ENCODE data around the gene PECR. TPM values are rescaled to one million over a fixed set of nuclear protein-coding genes. Genes with fewer than 3 reads are reported as not detected.

PECR gene
- total and polyA plus RNA-seq, 2 donors (not counting 1 experiment from before 2014, with no cell fraction given), result 9.5 to 16.5 TPM

DNA sequence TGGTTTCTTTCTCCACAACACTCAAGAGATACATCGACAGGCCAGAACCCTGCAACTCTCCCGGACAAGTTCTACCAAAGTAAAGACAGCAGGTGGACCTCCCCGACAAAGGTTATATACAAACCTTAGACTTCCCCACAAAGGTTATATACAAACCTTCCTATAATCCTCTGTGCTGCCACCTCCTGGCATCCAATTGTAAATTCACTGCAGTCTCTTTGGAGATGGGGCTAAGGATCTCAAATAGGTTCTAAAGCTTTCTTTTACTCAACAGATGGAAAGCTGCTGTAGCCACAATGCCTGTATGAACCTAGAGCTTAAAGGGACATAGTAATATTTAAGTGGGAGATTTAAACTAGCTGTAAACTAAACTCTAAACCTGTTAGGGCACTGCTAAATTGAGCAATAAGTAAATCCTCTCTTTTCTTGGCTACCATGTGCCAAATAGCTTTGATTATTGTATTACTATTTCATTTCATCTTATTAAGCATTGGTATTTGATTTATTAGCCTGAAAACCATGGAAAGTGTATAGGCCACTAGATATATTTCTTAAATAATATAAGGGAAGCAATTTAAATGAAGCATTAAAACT lies 58.5 kb downstream of the PECR start:
- H3K27ac Mint-ChIP-seq, result no peak overlapping the region
- TF ChIP-seq, protein P1, sequence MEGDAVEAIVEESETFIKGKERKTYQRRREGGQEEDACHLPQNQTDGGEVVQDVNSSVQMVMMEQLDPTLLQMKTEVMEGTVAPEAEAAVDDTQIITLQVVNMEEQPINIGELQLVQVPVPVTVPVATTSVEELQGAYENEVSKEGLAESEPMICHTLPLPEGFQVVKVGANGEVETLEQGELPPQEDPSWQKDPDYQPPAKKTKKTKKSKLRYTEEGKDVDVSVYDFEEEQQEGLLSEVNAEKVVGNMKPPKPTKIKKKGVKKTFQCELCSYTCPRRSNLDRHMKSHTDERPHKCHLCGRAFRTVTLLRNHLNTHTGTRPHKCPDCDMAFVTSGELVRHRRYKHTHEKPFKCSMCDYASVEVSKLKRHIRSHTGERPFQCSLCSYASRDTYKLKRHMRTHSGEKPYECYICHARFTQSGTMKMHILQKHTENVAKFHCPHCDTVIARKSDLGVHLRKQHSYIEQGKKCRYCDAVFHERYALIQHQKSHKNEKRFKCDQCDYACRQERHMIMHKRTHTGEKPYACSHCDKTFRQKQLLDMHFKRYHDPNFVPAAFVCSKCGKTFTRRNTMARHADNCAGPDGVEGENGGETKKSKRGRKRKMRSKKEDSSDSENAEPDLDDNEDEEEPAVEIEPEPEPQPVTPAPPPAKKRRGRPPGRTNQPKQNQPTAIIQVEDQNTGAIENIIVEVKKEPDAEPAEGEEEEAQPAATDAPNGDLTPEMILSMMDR (IDR thresholded peaks at IDR 0.05), result peak; percentile 75
- no peak for TF ChIP-seq EZH2 (IDR thresholded peaks at IDR 0.05; ENCODE audit: borderline replicate concordance, insufficient read depth, low read depth, low read length, poor library complexity, severe bottlenecking)
- POLR2A ChIA-PET, result no interaction called here
- H3K27me3 Mint-ChIP-seq, result no peaks in the 10 kb centered on the region
- Histone ChIP-seq H3K4me2 (replicated peaks; ENCODE audit: low read depth, low read length, poor library complexity, severe bottlenecking) (no peak overlapping the region), H3K9ac (ENCODE audit: low read length) (no peak overlapping the region), H3K9me3 (ENCODE audit: control extremely low read depth in 1 of 3, control insufficient read depth in 2 of 3, insufficient read depth in 1 of 3, low read length in 2 of 3) (no peaks in the 10 kb centered on the region), H3K36me3 (replicated peaks in 1 of 2; ENCODE audit: control extremely low read depth in 1 of 2, control insufficient read depth in 1 of 2, extremely low read depth in 1 of 2, insufficient read depth in 2 of 2, low read length in 1 of 2) (no peaks in the 10 kb centered on the region), H4K20me1 (ENCODE audit: control insufficient read depth, insufficient read depth, low read length, poor library complexity, severe bottlenecking) (no peaks in the 10 kb centered on the region), H2AFZ (ENCODE audit: insufficient read depth, low read depth, low read length, poor library complexity, severe bottlenecking) (no peak overlapping the region), H3K27me3 (replicated peaks in 1 of 4; ENCODE audit: control extremely low read depth in 1 of 4, control insufficient read depth in 3 of 4, insufficient read depth in 4 of 4, low read length in 3 of 4) (no peaks in the 10 kb centered on the region), H3K27ac (ENCODE audit: low read length in 2 of 2) (no peak overlapping the region), H3K4me1 (ENCODE audit: control insufficient read depth in 2 of 2, insufficient read depth in 2 of 2, low read length in 2 of 2) (no peaks in the 10 kb centered on the region), H3K79me2 (ENCODE audit: control insufficient read depth, insufficient read depth, low read length) (no peaks in the 10 kb centered on the region), H3K4me3 (ENCODE audit: control extremely low read depth in 1 of 5, extremely low read depth in 1 of 5, insufficient read depth in 1 of 5, low read depth in 2 of 5, low read length in 4 of 5) (no peak overlapping the region)
- ATAC-seq (ENCODE audit: low read depth), result peak; percentile 64
- WGBS (ENCODE audit: insufficient coverage), result 16% methylated on average over 3 of the region's 3 CpGs
- intact Hi-C loops (cut with micrococcal nuclease), result loop anchor here (1.0 kb wide), 1 partner anchor 73 kb away; no protein-coding TSS in a partner anchor
- DNase-seq, result peak; percentile 56
- no peaks in the 10 kb centered on the region for H3K4me1 Mint-ChIP-seq
- no peak overlapping the region for H3K4me3 Mint-ChIP-seq
- H3K9me3 Mint-ChIP-seq (ENCODE audit: insufficient read depth), result peaks cover 3% of the 10 kb centered on the region
- CTCF ChIA-PET, result interaction anchor here (0.7 to 6.6 kb wide), 17 partner anchors 10 to 91 kb away, joined by 3 to 53 read pairs (median 4); partner anchors contain the start of genes PECR and TMEM169

GRCh38 chr2:216021768-216022565 lies 59.6 kb downstream of the PECR start:
- CTCF ChIA-PET, result interaction anchor here (0.6 to 6.6 kb wide), 10 partner anchors 8 to 645 kb away, joined by 3 to 53 read pairs (median 6); partner anchors contain the start of gene MREG
- Histone ChIP-seq H3K27ac (ENCODE audit: low read length in 2 of 2) (no peak overlapping the region), H3K27me3 (replicated peaks in 1 of 4; ENCODE audit: control extremely low read depth in 1 of 4, control insufficient read depth in 3 of 4, insufficient read depth in 4 of 4, low read length in 3 of 4) (no peaks in the 10 kb centered on the region), H3K9ac (ENCODE audit: low read length) (no peak overlapping the region), H3K36me3 (replicated peaks in 1 of 2; ENCODE audit: control extremely low read depth in 1 of 2, control insufficient read depth in 1 of 2, extremely low read depth in 1 of 2, insufficient read depth in 2 of 2, low read length in 1 of 2) (no peaks in the 10 kb centered on the region), H3K4me2 (replicated peaks; ENCODE audit: low read depth, low read length, poor library complexity, severe bottlenecking) (no peak overlapping the region), H3K4me3 (ENCODE audit: control extremely low read depth in 1 of 5, extremely low read depth in 1 of 5, insufficient read depth in 1 of 5, low read depth in 2 of 5, low read length in 4 of 5) (no peak overlapping the region), H2AFZ (ENCODE audit: insufficient read depth, low read depth, low read length, poor library complexity, severe bottlenecking) (no peak overlapping the region), H3K9me3 (ENCODE audit: control extremely low read depth in 1 of 3, control insufficient read depth in 2 of 3, insufficient read depth in 1 of 3, low read length in 2 of 3) (no peaks in the 10 kb centered on the region), H4K20me1 (ENCODE audit: control insufficient read depth, insufficient read depth, low read length, poor library complexity, severe bottlenecking) (no peaks in the 10 kb centered on the region), H3K4me1 (ENCODE audit: control insufficient read depth in 2 of 2, insufficient read depth in 2 of 2, low read length in 2 of 2) (peaks cover 3 to 6% of the 10 kb centered on the region in 2 donors), H3K79me2 (ENCODE audit: control insufficient read depth, insufficient read depth, low read length) (no peaks in the 10 kb centered on the region)
- Mint-ChIP-seq H3K4me1 (peaks cover 8% of the 10 kb centered on the region), H3K27ac (no peak overlapping the region), H3K9me3 (ENCODE audit: insufficient read depth) (peaks cover 3% of the 10 kb centered on the region), H3K4me3 (no peak overlapping the region), H3K27me3 (no peaks in the 10 kb centered on the region)
- POLR2A ChIA-PET, result no interaction called here
- no peak for DNase-seq
- no peak for ATAC-seq (ENCODE audit: low read depth)
- no peak for TF ChIP-seq EZH2 (IDR thresholded peaks at IDR 0.05; ENCODE audit: borderline replicate concordance, insufficient read depth, low read depth, low read length, poor library complexity, severe bottlenecking)
- TF ChIP-seq, protein P1 (IDR thresholded peaks at IDR 0.05), result no peak
- intact Hi-C loops (cut with micrococcal nuclease), result no loop called here
- WGBS (ENCODE audit: insufficient coverage), result 100% methylated on average over 6 of the region's 7 CpGs

Data from B cell (primary cell).